Measurements from ENCODE around the gene KIDINS220. TPM values are rescaled to one million over a fixed set of nuclear protein-coding genes. Genes with fewer than 3 reads are reported as not detected.

The KIDINS220 gene
- polyA plus RNA-seq, 4 donors, result 93.4 to 105 (median 99.0) TPM

- DNase-seq (ENCODE audit: low read depth in 4 of 4, low spot score in 3 of 4), result no peak
Observed at GRCh38 chr2:8710951-8711350, 126.5 kb downstream of the KIDINS220 start.

- no peak for DNase-seq (ENCODE audit: low read depth in 4 of 4, low spot score in 3 of 4)
Observed at GRCh38 chr2:8709611-8710010, 127.8 kb downstream of the KIDINS220 start.

- no peak for DNase-seq (ENCODE audit: low read depth in 4 of 4, low spot score in 3 of 4)
Observed at GRCh38 chr2:8704906-8705305, 132.5 kb downstream of the KIDINS220 start.

DNA sequence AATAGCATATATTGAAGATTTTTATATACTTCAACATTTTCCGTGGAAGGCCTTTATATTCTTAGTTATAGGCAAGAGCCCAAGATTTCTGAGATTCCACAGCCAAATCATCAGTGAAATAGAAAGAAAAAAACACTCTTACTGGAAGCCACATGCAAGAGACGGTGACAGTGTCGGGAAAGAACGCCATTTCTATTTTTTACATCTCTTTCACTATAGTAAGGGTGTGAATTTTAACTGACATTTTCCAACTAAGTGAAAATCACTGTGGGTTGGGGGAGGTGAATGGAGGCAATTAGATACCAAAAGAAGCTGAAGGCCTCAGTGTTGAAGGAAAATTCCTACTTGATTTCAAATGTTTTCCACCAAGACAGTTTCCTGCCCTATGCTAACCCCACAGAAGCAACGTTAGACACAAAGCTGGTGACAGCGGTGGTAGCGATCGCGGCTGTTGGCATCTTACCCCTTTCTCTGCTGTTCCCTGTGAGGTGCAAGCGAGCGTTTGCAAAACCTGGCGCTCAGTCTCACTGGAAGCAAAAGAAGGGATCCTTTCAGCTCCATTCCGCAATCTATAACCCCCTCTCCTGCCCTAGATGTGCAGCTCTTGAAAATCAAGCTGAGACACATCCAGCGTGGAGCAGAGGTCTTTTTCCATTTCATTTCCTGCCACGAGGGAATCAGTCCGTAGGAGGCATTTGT, 135.6 kb downstream of the KIDINS220 start:
- no peak for DNase-seq (ENCODE audit: low read depth in 4 of 4, low spot score in 3 of 4)

DNA sequence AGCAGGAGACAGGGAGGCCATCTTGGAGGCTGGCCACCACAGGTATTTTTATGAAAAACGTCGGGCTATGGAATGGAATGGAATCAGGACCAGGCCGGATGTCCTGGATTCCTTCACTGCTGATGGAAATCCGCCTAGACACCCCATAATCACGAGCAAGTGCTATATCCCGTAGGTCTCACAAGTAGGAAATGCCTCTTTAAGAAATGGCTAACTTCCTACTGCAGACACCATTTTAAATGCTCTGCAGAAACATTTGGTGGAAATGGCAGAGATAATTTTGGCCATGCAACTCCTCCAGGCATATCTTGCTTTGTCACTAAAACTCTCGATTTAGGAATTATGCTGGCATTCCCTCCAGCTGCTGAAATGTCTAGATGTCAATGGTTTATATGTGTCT, 137.6 kb downstream of the KIDINS220 start:
- DNase-seq (ENCODE audit: low read depth in 4 of 4, low spot score in 3 of 4), result no peak

GRCh38 chr2:8697190-8697589, 140.2 kb downstream of the KIDINS220 start:
- DNase-seq (ENCODE audit: low read depth in 4 of 4, low spot score in 3 of 4), result no peak

GRCh38 chr2:8694737-8695136, 142.7 kb downstream of the KIDINS220 start:
- DNase-seq (ENCODE audit: low read depth in 4 of 4, low spot score in 3 of 4), result no peak

GRCh38 chr2:8693157-8693821, 144.1 kb downstream of the KIDINS220 start:
- DNase-seq (ENCODE audit: low read depth in 4 of 4, low spot score in 3 of 4), result peak in 1 of 4 donors; percentile 24

DNA sequence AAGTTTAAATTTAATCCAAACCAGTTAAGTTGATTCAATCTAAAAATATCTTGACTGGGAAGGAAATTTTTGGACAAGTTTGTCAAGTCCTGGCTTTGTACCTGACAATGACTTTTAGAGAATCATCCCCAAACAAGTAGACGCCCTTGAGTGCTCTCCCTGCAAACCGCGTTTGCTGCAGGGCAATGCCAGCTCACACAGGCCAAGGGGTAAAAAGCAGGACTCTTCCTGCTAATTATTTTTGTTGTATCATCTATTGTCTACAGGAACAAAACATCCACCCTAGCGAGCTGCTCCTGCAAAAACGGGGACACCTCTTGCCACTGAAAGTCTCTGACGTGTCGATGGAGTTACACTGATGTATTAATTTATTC, 144.6 kb downstream of the KIDINS220 start:
- no peak for DNase-seq (ENCODE audit: low read depth in 4 of 4, low spot score in 3 of 4)

- DNase-seq (ENCODE audit: low read depth in 4 of 4, low spot score in 3 of 4), result no peak
Observed at GRCh38 chr2:8691859-8692437, 145.5 kb downstream of the KIDINS220 start.

GRCh38 chr2:8685697-8686358, 151.6 kb downstream of the KIDINS220 start:
- peak; percentile 51 to 66 (median 58) for DNase-seq (ENCODE audit: low read depth in 4 of 4, low spot score in 3 of 4)

DNA sequence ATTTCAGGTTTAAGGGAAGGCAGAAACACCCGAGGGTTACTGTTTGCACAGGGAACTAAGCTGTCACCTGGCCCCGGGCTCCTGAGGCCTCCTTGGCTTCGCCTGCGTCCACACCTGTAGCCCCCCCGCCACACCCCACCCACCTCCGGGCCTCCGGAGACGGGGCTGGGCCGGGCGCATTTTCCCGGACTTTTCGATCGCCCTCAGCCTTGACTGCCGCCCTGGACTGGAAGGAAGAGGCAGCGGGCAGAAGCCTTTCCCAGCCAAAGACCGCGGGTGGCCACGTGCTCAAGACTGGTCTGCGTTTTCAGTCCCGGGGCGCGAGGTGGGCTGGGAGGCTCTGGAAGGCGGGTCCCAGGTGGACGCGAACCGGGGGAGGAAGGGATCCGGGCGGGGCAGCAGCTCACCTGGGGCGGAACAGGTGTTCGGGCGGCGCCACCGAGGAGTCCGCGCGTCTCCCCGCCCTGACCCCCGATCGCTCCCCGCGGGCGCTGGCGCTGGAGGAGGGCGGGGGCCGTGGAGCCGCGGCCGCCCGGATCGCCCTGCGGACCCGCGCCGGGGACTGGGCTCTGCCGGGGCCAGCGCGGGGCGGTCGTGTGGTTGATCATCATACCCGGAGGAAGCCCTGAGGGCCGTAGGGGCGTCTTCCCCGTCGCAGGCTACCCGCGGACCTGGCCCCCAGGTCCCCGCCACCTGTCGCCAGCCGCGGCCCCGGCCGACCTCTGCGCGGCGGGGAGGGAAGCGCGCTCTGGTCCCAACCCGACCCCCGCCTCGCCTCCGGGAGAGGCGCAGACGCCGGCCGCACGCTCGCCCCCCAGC, 152.3 kb downstream of the KIDINS220 start:
- peak in 2 of 4 donors; percentile 46 to 49 for DNase-seq (ENCODE audit: low read depth in 4 of 4, low spot score in 3 of 4)

DNA sequence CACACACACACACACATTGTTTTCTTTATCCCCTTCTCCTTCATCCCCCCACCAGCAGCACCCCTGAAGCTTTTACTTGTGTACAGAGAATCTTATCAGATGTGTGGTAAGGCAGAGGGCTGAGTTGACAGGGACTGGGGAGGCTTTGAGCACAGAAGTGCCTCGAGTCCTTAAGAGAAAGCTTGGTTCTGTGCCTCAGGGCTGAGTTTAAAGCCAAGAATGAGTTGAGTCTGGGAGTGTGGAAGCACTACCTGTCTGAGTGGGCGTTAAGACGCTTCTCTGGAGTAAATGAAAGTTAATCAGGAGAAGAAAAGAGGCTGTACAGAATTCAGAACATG, 152.9 kb downstream of the KIDINS220 start:
- peak in 2 of 4 donors; percentile 26 to 39 for DNase-seq (ENCODE audit: low read depth in 4 of 4, low spot score in 3 of 4)

DNA sequence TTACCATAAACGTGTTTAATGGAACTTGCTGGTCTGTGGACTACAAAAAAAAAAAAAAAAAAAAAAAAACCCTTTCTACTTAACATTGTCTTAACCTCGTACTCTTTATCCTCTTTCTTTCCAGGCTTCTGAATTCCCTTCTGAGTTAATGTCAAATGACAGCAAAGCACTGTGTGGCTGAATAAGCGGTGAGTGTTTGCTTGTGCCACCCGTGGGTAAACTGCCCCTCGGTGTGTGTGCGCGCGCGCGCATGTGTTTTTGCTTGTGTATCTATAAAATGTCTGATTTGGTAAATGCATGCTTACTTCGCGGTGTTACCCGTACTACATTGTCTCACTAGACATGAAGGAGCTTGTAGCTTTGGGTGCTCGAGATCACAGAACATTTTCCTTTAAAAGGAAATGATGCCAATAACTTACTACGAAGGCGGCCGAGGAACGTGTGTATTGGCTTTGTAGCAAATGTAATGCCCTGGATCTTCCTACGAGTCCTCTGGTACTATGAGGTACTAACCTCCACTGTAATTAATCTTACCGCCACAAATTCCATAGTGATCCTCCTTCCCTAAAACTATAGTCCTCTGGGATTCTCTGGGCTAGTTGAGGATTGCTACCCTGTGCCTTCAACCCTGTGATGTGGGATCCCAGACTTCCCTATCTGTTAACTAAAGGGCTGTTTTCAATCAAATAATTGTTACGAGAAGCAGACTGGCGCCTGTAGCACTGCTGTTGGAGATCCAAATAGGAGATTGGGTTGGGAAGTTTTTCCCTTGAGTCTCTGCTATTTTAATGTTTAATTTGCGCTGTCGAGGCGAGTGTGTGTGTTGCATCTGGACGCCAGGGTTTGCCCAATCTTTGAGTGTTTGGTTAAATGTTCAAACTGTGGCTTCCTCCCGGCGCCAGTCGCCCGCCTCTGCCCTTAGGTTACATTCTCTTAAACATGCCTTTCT, 154.4 kb downstream of the KIDINS220 start:
- DNase-seq (ENCODE audit: low read depth in 4 of 4, low spot score in 3 of 4), result peak in 2 of 4 donors; percentile 20 to 50

GRCh38 chr2:8681786-8682692, 155.4 kb downstream of the KIDINS220 start, which contains the start of gene ID2:
TSS of gene ID2 (plus strand) at chr2:8682056. CDS start at chr2:8682166, 110 bp downstream.
- DNase-seq (ENCODE audit: low read depth in 4 of 4, low spot score in 3 of 4), result peak; percentile 96 to 99 (median 98)

- DNase-seq (ENCODE audit: low read depth in 4 of 4, low spot score in 3 of 4), result peak; percentile 52 to 62 (median 54)
Observed at GRCh38 chr2:8680822-8681760, 156.3 kb downstream of the KIDINS220 start.

All from left renal pelvis (tissue), 4 donors.